HEK293T (cell line): Measurements from ENCODE around the gene HHIPL1.
A peak's percentile ranks its signal among the peaks of the same experiment; 100 is the strongest.

Experiments used
- CTCF ChIA-PET: fragments of 350-600 bp; formaldehyde crosslinking; extraction: SDS; loops from one replicate; lab custom pipeline; 2021; ENCODE audit warnings: antibody characterized with exemption, inconsistent platforms; lab: Yijun Ruan, JAX
- POLR2A ChIA-PET: fragments of 350-600 bp; formaldehyde crosslinking; extraction: SDS; loops from one replicate; lab custom pipeline; 2020; ENCODE audit warnings: antibody characterized with exemption, inconsistent platforms; lab: Yijun Ruan, JAX
- DNase-seq: peaks from one replicate; pipeline ENCODE4 v3.0.0; 2012; ENCODE audit warnings: mixed read lengths; ENCODE audit errors: extremely low spot score
- ARNT ChIP-seq: fragments of 450-650 bp; IDR thresholded peaks from 2 replicates; pipeline ENCODE4 v1.6.1; 2017; ENCODE audit warnings: mild to moderate bottlenecking
- BHLHE40 ChIP-seq: fragments of 450-650 bp; IDR thresholded peaks from 2 replicates; pipeline ENCODE4 v1.6.1; 2016; ENCODE audit warnings: mild to moderate bottlenecking, moderate library complexity, borderline replicate concordance
- CTBP1 ChIP-seq: fragments of 450-650 bp; IDR thresholded peaks from 2 replicates; pipeline ENCODE4 v1.6.1; 2016; ENCODE audit warnings: borderline replicate concordance
- ELF4 ChIP-seq: fragments of 450-650 bp; IDR thresholded peaks from 2 replicates; pipeline ENCODE4 v1.6.1; 2017; ENCODE audit warnings: antibody characterized with exemption
- FOXA1 ChIP-seq: fragments of 450-650 bp; IDR thresholded peaks from 2 replicates; pipeline ENCODE4 v1.6.1; 2016; ENCODE audit warnings: mild to moderate bottlenecking
- FOXK2 ChIP-seq: fragments of 450-650 bp; IDR thresholded peaks from 2 replicates; pipeline ENCODE4 v1.6.1; 2016; ENCODE audit warnings: mild to moderate bottlenecking
- FOXM1 ChIP-seq: fragments of 450-650 bp; IDR thresholded peaks from 2 replicates; pipeline ENCODE4 v1.6.1; 2017; ENCODE audit warnings: mild to moderate bottlenecking, borderline replicate concordance
- HDGF ChIP-seq: fragments of 450-650 bp; IDR thresholded peaks from 2 replicates; pipeline ENCODE4 v1.6.1; 2017; ENCODE audit warnings: antibody characterized with exemption, borderline replicate concordance
- L3MBTL2 ChIP-seq: fragments of 450-650 bp; conservative IDR thresholded peaks from 2 replicates; pipeline ENCODE4 v1.6.1; 2016; ENCODE audit warnings: mild to moderate bottlenecking
- LEF1 ChIP-seq: fragments of 450-650 bp; IDR thresholded peaks from 2 replicates; pipeline ENCODE4 v1.6.1; 2017; ENCODE audit warnings: mild to moderate bottlenecking, borderline replicate concordance
- NFRKB ChIP-seq: fragments of 450-650 bp; IDR thresholded peaks from 2 replicates; pipeline ENCODE4 v1.6.1; 2016; ENCODE audit warnings: mild to moderate bottlenecking, moderate library complexity
- PKNOX1 ChIP-seq: fragments of 450-650 bp; IDR thresholded peaks from 2 replicates; pipeline ENCODE4 v1.6.1; 2016
- SP1 ChIP-seq: fragments of 450-650 bp; IDR thresholded peaks from 2 replicates; pipeline ENCODE4 v1.6.1; 2017
- SUZ12 ChIP-seq: fragments of 450-650 bp; IDR thresholded peaks from 2 replicates; pipeline ENCODE4 v1.6.1; 2016; ENCODE audit warnings: mild to moderate bottlenecking
- TARDBP ChIP-seq: fragments of 450-650 bp; IDR thresholded peaks from 2 replicates; pipeline ENCODE4 v1.6.1; 2016
- ZNF384 ChIP-seq: fragments of 450-650 bp; IDR thresholded peaks from 2 replicates; pipeline ENCODE4 v1.6.1; 2016

The HHIPL1 gene

GRCh38 chr14:99689266-99690236 lies 44.6 kb downstream of the HHIPL1 start:
- DNase-seq, result peak; percentile 2
- POLR2A ChIA-PET, result no interaction called here
- TF ChIP-seq HDGF, result no peak
- TF ChIP-seq NFRKB, result no peak
- no peak for TF ChIP-seq TARDBP
- no peak for TF ChIP-seq L3MBTL2
- TF ChIP-seq FOXM1, result no peak
- TF ChIP-seq SP1, result no peak
- TF ChIP-seq FOXA1, result no peak
- TF ChIP-seq ZNF384, result no peak
- CTCF ChIA-PET, result no interaction called here

DNA sequence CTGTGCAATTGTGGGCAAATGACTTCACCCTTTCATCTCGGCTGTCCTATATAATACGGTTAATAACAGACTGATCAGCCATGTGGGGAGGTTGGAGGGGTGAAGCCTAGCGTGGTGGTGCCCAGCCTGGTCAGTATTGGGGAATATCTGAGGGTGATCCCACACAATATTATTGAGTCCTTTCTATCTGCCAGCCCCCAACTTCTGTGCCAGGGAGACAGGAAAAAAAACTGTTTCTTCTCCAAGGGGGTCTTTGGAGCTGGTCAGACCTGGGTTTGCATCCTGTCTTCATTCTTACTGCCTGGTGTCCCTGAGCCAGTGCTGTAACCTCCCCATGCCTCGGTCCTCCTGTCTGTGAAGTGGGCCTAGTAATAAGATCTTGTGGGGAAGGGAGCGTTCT lies 45.7 kb downstream of the HHIPL1 start:
- ChIA-PET CTCF (no interaction called here), POLR2A (no interaction called here)
- DNase-seq, result peak; percentile 4

GRCh38 chr14:99691111-99691885 lies 46.4 kb downstream of the HHIPL1 start:
- ChIA-PET POLR2A (no interaction called here), CTCF (no interaction called here)
- TF ChIP-seq L3MBTL2, result no peak
- TF ChIP-seq PKNOX1, result no peak
- DNase-seq, result peak; percentile 2

More for the DNA sequence above, 45.7 kb downstream of the HHIPL1 start:
- TF ChIP-seq SP1 (no peak), FOXK2 (no peak), SUZ12 (no peak), L3MBTL2 (no peak), ELF4 (no peak), HDGF (no peak), LEF1 (no peak)

GRCh38 chr14:99693918-99694317 lies 49.0 kb downstream of the HHIPL1 start:
- no peak for TF ChIP-seq FOXK2
- no peak for TF ChIP-seq BHLHE40
- TF ChIP-seq NFRKB, result no peak
- no peak for TF ChIP-seq TARDBP
- no peak for TF ChIP-seq ZNF384
- TF ChIP-seq ARNT, result no peak
- TF ChIP-seq HDGF, result no peak
- no peak for TF ChIP-seq L3MBTL2
- DNase-seq, result no peak
- POLR2A ChIA-PET, result no interaction called here
- CTCF ChIA-PET, result no interaction called here

DNA sequence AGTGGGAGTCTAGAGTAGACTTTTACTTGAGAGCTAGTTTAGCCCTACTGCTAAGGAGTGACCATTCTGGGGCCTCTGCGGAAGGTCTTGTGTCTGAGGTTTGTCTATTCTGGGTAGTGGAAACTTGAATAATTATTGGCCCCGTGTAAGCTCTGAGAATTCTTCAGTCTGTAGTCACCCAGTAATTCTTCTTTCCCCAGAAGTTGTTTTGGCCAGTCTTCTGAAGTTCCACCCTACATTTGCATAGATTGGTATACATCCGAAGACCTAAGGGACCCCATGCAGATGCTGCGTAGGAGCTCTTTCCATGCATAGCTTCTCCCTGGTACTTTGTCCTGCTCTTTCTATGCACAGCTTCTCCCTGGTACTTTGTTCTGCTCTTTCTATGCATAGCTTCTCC lies 52.0 kb downstream of the HHIPL1 start:
- no peak for TF ChIP-seq FOXM1

GRCh38 chr14:99698236-99698635 lies 53.3 kb downstream of the HHIPL1 start:
- TF ChIP-seq ARNT (no peak), CTBP1 (no peak), FOXK2 (no peak)
- CTCF ChIA-PET, result interaction anchor here (1.4 kb wide), 1 partner anchor 10 kb away, joined by 4 read pairs; no protein-coding TSS in a partner anchor
- DNase-seq, result no peak
- POLR2A ChIA-PET, result no interaction called here

More for the DNA sequence above, 52.0 kb downstream of the HHIPL1 start:
- no peak for DNase-seq
- POLR2A ChIA-PET, result no interaction called here
- CTCF ChIA-PET, result interaction anchor here (0.7 kb wide), 1 partner anchor 9 kb away, joined by 3 read pairs; no protein-coding TSS in a partner anchor

GRCh38 chr14:99698642-99699041 lies 53.7 kb downstream of the HHIPL1 start:
- TF ChIP-seq BHLHE40 (no peak), L3MBTL2 (no peak), ZNF384 (no peak), TARDBP (no peak), HDGF (no peak), LEF1 (no peak)
- ChIA-PET CTCF (interaction anchor here (1.4 kb wide), 1 partner anchor 10 kb away, joined by 4 read pairs; no protein-coding TSS in a partner anchor), POLR2A (no interaction called here)
- peak; percentile 2 for DNase-seq
